Keratinocyte (primary cell): ENCODE results near the gene CYSTM1. TPM values are rescaled to one million over a fixed set of nuclear protein-coding genes. Genes with fewer than 3 reads are reported as not detected.

Experiments
- DNase-seq: peaks from one replicate; pipeline ENCODE4 v3.0.0-alpha.2; 2011; ENCODE audit warnings: low read depth, missing footprints, low spot score
- FAIRE-seq: peaks from 2 replicates; lab custom pipeline; 2011; peaks lifted over from hg19 to GRCh38; lab: Jason Lieb, UNC
- H2AFZ ChIP-seq: 2 replicates; pipeline ENCODE4 v1.6.0; 2012; ENCODE audit warnings: low read length, control low read depth, inconsistent platforms; ENCODE audit not compliant: control insufficient read depth
- H3K27ac ChIP-seq: 2 replicates; pipeline ENCODE4 v1.5.1; 2011; ENCODE audit warnings: low read length; ENCODE audit not compliant: control insufficient read depth, insufficient read depth
- H3K27me3 ChIP-seq: 3 replicates; pipeline ENCODE4 v1.6.0; 2011; ENCODE audit warnings: low read length; ENCODE audit not compliant: control insufficient read depth, insufficient read depth; ENCODE audit errors: extremely low read depth
- H3K36me3 ChIP-seq, 2 experiments: 2 replicates in 1 of 2; 3 replicates in 1 of 2; pipeline ENCODE4 v1.5.1; 2011; ENCODE audit warnings: low read length in 2 of 2, mild to moderate bottlenecking in 1 of 2; ENCODE audit not compliant: control insufficient read depth in 2 of 2, insufficient read depth in 2 of 2; ENCODE audit errors: extremely low read depth in 1 of 2
- H3K4me1 ChIP-seq: 3 replicates; pipeline ENCODE4 v1.5.1; 2011; ENCODE audit warnings: low read length; ENCODE audit not compliant: control insufficient read depth, insufficient read depth; ENCODE audit errors: extremely low read depth
- H3K4me2 ChIP-seq: 3 replicates; pipeline ENCODE4 v1.6.0; 2011; ENCODE audit warnings: low read depth, low read length; ENCODE audit not compliant: control insufficient read depth, insufficient read depth; ENCODE audit errors: extremely low read depth
- H3K4me3 ChIP-seq, 3 experiments: fragments of 200-600 bp in 1 of 3; sonication (generic) in 1 of 3; 2 replicates in 2 of 3; 3 replicates in 1 of 3; pipeline ENCODE4 v1.5.1; 2011 to 2016; ENCODE audit warnings: low read length in 3 of 3, mild to moderate bottlenecking in 3 of 3, control low read depth in 2 of 3, inconsistent platforms in 1 of 3, low read depth in 1 of 3, mixed read lengths in 1 of 3, mixed run types in 1 of 3, moderate library complexity in 1 of 3; ENCODE audit not compliant: control insufficient read depth in 2 of 3, insufficient read depth in 2 of 3; ENCODE audit errors: extremely low read depth in 1 of 3
- H3K79me2 ChIP-seq: 2 replicates; pipeline ENCODE4 v1.6.0; 2012; ENCODE audit warnings: low read length; ENCODE audit not compliant: control insufficient read depth, insufficient read depth
- H3K9ac ChIP-seq: 3 replicates; pipeline ENCODE4 v1.6.0; 2011; ENCODE audit warnings: low read length; ENCODE audit not compliant: control insufficient read depth, insufficient read depth; ENCODE audit errors: extremely low read depth
- H3K9me1 ChIP-seq: 3 replicates; pipeline ENCODE4 v1.6.0; 2011; ENCODE audit warnings: low read length; ENCODE audit not compliant: control insufficient read depth, insufficient read depth; ENCODE audit errors: extremely low read depth
- H3K9me3 ChIP-seq: 2 replicates; pipeline ENCODE4 v1.5.1; 2012; ENCODE audit warnings: low read depth, low read length; ENCODE audit not compliant: control insufficient read depth
- H4K20me1 ChIP-seq: 3 replicates; pipeline ENCODE4 v1.6.0; 2011; ENCODE audit warnings: low read length; ENCODE audit not compliant: control insufficient read depth, insufficient read depth; ENCODE audit errors: extremely low read depth
- CTCF ChIP-seq, 3 experiments: IDR thresholded peaks in 1 of 3; conservative IDR thresholded peaks in 1 of 3; optimal IDR thresholded peaks in 1 of 3; 2 replicates in 2 of 3; 3 replicates in 1 of 3; pipeline versions ENCODE3 to v1.5.1; 2011; ENCODE audit warnings: low read length in 3 of 3, mild to moderate bottlenecking in 3 of 3, moderate library complexity in 2 of 3, control low read depth in 1 of 3, inconsistent platforms in 1 of 3; ENCODE audit not compliant: insufficient read depth in 2 of 3; ENCODE audit errors: extremely low read depth in 1 of 3
- EZH2 ChIP-seq: IDR thresholded peaks from one replicate; pipeline ENCODE4 v1.6.1; 2012; ENCODE audit warnings: inconsistent platforms, mild to moderate bottlenecking, low read length, moderate library complexity
- dilution Hi-C: fragments of 300-500 bp; cut with MboI; formaldehyde crosslinking; loops from one replicate; pipeline ENCODE4 v1.7.0; 2020; ENCODE audit warnings: low sequenced_read_pairs; ENCODE audit not compliant: extremely low pct_ligation_motif_present
- polyA plus RNA-seq, 5 experiments: library from polyadenylated mRNA; depleted of rRNA in 3 of 5; stranded (reverse) in 3 of 5; stranded (forward) in 1 of 5; unstranded in 1 of 5; fragments of >200 nt; gene quantifications; 1 replicate in 1 of 5; 2 replicates in 3 of 5; 3 replicates in 1 of 5; pipeline versions ENCODE4 v1.2.1 to v1.2.3, GENCODE V29; 2011 to 2012; ENCODE audit warnings: missing spikeins in 2 of 5, low read depth in 1 of 5, low replicate concordance in 1 of 5

The CYSTM1 gene
- polyA plus RNA-seq, 1 donor (not counting 4 experiments of a cell fraction or from before 2014, with no cell fraction given): 34.3 TPM

- no peaks in the 10 kb centered on the region for H3K9me1 ChIP-seq
- DNase-seq (no peak), FAIRE-seq (no peak)
- no peaks in the 10 kb centered on the region for H4K20me1 ChIP-seq
- H2AFZ ChIP-seq: no peak overlapping the region
- no peak for TF ChIP-seq CTCF (optimal IDR thresholded peaks at IDR 0.05 in 1 of 3, IDR thresholded peaks at IDR 0.05 in 1 of 3, conservative IDR thresholded peaks at IDR 0.05 in 1 of 3; ENCODE audit: extremely low read depth in 1 of 3, insufficient read depth in 2 of 3, low read length in 3 of 3)
- TF ChIP-seq EZH2: no peak
- no peaks in the 10 kb centered on the region for H3K79me2 ChIP-seq
- H3K9me3 ChIP-seq: no peaks in the 10 kb centered on the region
- H3K4me3 ChIP-seq: no peak overlapping the region
- no peak overlapping the region for H3K4me2 ChIP-seq
- no peak overlapping the region for H3K27ac ChIP-seq
- no peaks in the 10 kb centered on the region for H3K27me3 ChIP-seq
- no peak overlapping the region for H3K9ac ChIP-seq
- dilution Hi-C loops: loop anchor here (25.0 kb wide), 1 partner anchor 90 kb away; no protein-coding TSS in a partner anchor
- H3K36me3 ChIP-seq: no peaks in the 10 kb centered on the region
- peaks cover 4% of the 10 kb centered on the region for H3K4me1 ChIP-seq
These were observed 22.7 kb upstream of the CYSTM1 start for GRCh38 chr5:140152022-140152999.

GRCh38 chr5:140153255-140153654, 21.7 kb upstream of the CYSTM1 start:
- TF ChIP-seq CTCF (optimal IDR thresholded peaks at IDR 0.05 in 1 of 3, IDR thresholded peaks at IDR 0.05 in 1 of 3, conservative IDR thresholded peaks at IDR 0.05 in 1 of 3; ENCODE audit: extremely low read depth in 1 of 3, insufficient read depth in 2 of 3, low read length in 3 of 3): no peak
- no peak for TF ChIP-seq EZH2
- peaks cover 6% of the 10 kb centered on the region for H3K4me1 ChIP-seq
- DNase-seq (no peak), FAIRE-seq (no peak)
- no peaks in the 10 kb centered on the region for H3K36me3 ChIP-seq
- H4K20me1 ChIP-seq: no peaks in the 10 kb centered on the region
- no peak overlapping the region for H3K9ac ChIP-seq
- H3K4me3 ChIP-seq: no peak overlapping the region
- no peaks in the 10 kb centered on the region for H3K27me3 ChIP-seq
- H3K79me2 ChIP-seq: no peaks in the 10 kb centered on the region
- H3K9me3 ChIP-seq: no peaks in the 10 kb centered on the region
- H3K27ac ChIP-seq: no peak overlapping the region
- no peak overlapping the region for H2AFZ ChIP-seq
- no peak overlapping the region for H3K4me2 ChIP-seq
- dilution Hi-C loops: loop anchor here (25.0 kb wide), 1 partner anchor 91 kb away; no protein-coding TSS in a partner anchor
- no peaks in the 10 kb centered on the region for H3K9me1 ChIP-seq
